Occipital lobe (tissue), 2 donors: Measurements from ENCODE around the gene DPH5. TPM values are rescaled to one million over a fixed set of nuclear protein-coding genes. Genes with fewer than 3 reads are reported as not detected.

ENCODE experiments used
- DNase-seq: peaks from one replicate; lab custom pipeline; 2025; lab: John Stamatoyannopoulos, UW
- total RNA-seq: library from RNA; depleted of rRNA; stranded (reverse); fragments of >200 nt; gene quantifications from one replicate; pipeline ENCODE4 v1.2.3, GENCODE V29; 2014

Gene DPH5
- total RNA-seq, 1 donor from 2014 or later = 41.3 TPM

DNA sequence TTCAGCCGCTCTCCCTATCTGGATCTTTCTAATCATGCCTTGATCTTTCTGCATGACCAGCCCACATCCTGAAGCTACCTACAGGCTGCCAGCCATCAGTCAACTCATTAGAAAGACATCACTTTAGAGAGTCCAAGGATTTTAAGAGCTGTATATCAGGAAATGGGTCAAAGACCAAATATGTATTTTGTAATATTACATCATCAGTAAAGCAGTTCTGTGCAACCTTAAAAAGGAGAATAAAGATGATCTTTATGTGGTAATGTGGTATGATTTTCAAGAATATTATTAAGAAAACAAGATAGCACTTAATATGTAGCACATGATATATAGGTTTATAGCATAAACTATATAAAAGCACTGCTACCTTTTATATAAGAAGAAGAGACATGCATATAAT, 82.1 kb downstream of the DPH5 start:
- DNase-seq = no peak

DNA sequence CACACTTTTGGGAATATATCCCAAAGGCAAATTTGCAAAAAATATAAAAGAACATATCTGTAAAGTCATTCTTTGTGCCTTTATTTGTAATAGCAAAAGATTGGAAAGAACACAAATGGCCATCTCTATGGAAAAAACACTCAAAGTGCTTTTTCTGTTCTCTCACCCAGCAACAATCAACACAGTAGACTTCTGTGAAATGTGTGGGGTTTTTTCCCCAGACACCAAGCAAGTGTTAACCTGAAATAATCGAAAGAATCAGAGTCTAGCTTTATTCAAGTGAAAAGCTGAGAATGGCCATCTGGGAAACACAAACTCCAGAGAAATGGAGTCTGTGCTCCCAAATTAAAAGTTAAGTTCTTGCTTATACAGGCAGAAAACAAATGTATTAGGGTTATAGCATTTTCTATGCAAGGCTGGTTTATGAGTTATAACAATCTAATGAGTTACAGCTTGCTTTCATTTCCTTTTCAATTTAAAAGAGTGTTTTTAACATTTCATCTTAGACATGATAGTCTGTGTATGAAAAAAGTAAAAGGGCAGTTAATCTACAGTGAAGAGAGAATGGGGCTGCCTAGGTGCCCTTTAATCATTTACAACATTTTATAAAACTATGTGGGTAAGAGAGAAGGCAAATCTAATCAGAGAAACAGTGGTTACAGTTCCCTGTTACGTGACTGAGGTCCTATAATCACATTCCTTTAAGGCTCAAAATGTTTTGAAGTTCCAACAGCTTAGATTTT, 83.1 kb downstream of the DPH5 start:
- DNase-seq = no peak

DNA sequence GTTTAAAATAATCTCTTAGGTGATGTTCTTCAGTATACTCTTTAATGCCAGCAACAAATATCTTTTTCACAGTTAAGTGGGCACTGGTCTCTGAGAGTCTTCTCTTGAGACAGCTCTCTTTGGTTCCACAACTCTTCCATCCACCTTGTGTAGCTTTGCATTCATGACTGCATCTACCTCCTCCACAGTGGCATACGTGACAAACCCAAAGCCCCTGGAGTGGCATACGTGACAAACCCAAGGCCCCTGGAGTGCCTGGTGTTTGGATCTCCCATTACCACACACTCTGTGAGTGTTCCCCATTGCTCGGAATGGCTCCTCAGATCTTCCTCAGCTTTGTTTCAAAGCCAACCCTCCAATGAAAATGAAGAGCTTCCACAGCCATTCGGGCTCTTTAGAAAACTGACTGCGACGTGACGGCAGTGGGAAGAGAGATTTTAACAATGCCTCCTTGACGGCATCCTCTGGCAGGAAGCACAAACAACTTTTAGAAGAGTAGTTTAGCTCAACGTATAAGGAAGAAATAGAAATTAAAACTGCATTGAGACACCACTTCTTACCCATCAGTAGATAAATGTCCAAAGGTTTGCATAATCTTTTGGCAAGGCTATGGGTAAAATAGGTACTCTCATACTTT, 83.9 kb downstream of the DPH5 start:
- no peak for DNase-seq

DNA sequence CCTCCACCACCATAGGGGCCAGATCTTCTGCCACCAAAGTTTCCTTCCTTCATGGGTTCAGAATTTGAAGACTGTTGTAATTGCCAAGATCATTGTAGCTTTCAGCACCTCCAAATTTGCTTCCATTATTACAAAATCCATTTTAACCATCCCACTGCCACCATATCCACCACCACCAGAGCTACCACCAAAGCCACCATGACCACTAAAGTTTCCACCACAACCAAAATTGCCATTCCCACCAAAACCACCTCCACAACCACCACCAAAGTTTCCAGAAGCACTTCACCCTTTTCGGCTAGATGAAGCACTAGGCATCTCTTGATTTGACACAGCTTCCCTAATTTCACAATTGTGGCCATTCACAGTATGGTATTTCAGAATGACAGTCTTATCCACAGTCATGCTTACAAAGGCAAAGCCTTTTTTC, 84.5 kb downstream of the DPH5 start:
- DNase-seq = no peak

Other genes with a start within 250 kb of the DPH5 start
- gene EXTL2, start 130.9 kb downstream of the DPH5 start, total RNA-seq = 34.5 TPM
- gene SLC30A7, start 129.7 kb downstream of the DPH5 start, total RNA-seq = 42.1 TPM
- 21.2 TPM for gene S1PR1, start 211.2 kb upstream of the DPH5 start, total RNA-seq